CD14-positive monocyte (primary cell): ENCODE measurements around the gene CNTNAP2. TPM values are rescaled to one million over a fixed set of nuclear protein-coding genes. Genes with fewer than 3 reads are reported as not detected.

ENCODE experiments used
- DNase-seq, 3 donors: peaks; one replicate each; pipeline ENCODE4 v3.0.0-alpha.2; 2011 to 2022
- H2AFZ ChIP-seq: 2 replicates; pipeline ENCODE4 v1.6.0; 2012; ENCODE audit warnings: mild to moderate bottlenecking, low read depth, low read length, inconsistent platforms; ENCODE audit not compliant: insufficient read depth, poor library complexity, severe bottlenecking
- H3K27ac ChIP-seq, 2 donors: 1 replicate in 1 of 2; 2 replicates in 1 of 2; pipeline ENCODE4 v1.5.1; 2012 to 2013; ENCODE audit warnings: low read length in 2 of 2, control low read depth in 1 of 2, inconsistent platforms in 1 of 2, low read depth in 1 of 2, mild to moderate bottlenecking in 1 of 2
- H3K27me3 ChIP-seq, 2 donors: one replicate each; pipeline versions ENCODE4 v1.6.0 to v1.6.1; 2011 to 2013; ENCODE audit warnings: low read length in 2 of 2; ENCODE audit not compliant: control insufficient read depth in 2 of 2, insufficient read depth in 2 of 2
- H3K36me3 ChIP-seq, 2 donors: replicated peaks in 1 of 2; 1 replicate in 1 of 2; 2 replicates in 1 of 2; pipeline versions ENCODE4 v1.5.1 to v1.6.1; 2012 to 2013; ENCODE audit warnings: low read length in 2 of 2, control low read depth in 1 of 2, inconsistent platforms in 1 of 2, mild to moderate bottlenecking in 1 of 2; ENCODE audit not compliant: insufficient read depth in 2 of 2, control insufficient read depth in 1 of 2
- H3K4me1 ChIP-seq, 2 donors: 1 replicate in 1 of 2; 2 replicates in 1 of 2; pipeline versions ENCODE4 v1.5.1 to v1.6.1; 2012 to 2013; ENCODE audit warnings: low read length in 2 of 2, control low read depth in 1 of 2, inconsistent platforms in 1 of 2, mild to moderate bottlenecking in 1 of 2, moderate library complexity in 1 of 2; ENCODE audit not compliant: insufficient read depth in 2 of 2, control insufficient read depth in 1 of 2
- H3K4me2 ChIP-seq: replicated peaks from 2 replicates; pipeline ENCODE3; 2012; ENCODE audit warnings: low read length, moderate library complexity, mild to moderate bottlenecking; ENCODE audit not compliant: poor library complexity, severe bottlenecking; ENCODE audit errors: extremely low read depth
- H3K4me3 ChIP-seq, 3 experiments: fragments of 200-600 bp in 1 of 3; sonication (generic) in 1 of 3; replicated peaks in 1 of 3; 1 replicate in 2 of 3; 2 replicates in 1 of 3; pipeline ENCODE4 v1.5.1; 2011 to 2013; ENCODE audit warnings: low read length in 3 of 3, mild to moderate bottlenecking in 3 of 3, control low read depth in 2 of 3, low read depth in 2 of 3, inconsistent platforms in 1 of 3, moderate library complexity in 1 of 3
- H3K79me2 ChIP-seq: 2 replicates; pipeline ENCODE4 v1.6.0; 2012; ENCODE audit warnings: mild to moderate bottlenecking, control low read depth, inconsistent platforms, low read length, moderate library complexity; ENCODE audit not compliant: insufficient read depth
- H3K9ac ChIP-seq: 2 replicates; pipeline ENCODE4 v1.6.0; 2017; ENCODE audit warnings: low read length, mild to moderate bottlenecking; ENCODE audit not compliant: insufficient read depth, poor library complexity, severe bottlenecking
- H3K9me3 ChIP-seq, 2 donors: replicated peaks in 1 of 2; 1 replicate in 1 of 2; 2 replicates in 1 of 2; pipeline versions ENCODE4 v1.5.1 to v1.6.1; 2012 to 2013; ENCODE audit warnings: low read length in 2 of 2, control low read depth in 1 of 2; ENCODE audit not compliant: control insufficient read depth in 1 of 2, insufficient read depth in 1 of 2
- H4K20me1 ChIP-seq: 2 replicates; pipeline ENCODE4 v1.6.0; 2012; ENCODE audit warnings: mild to moderate bottlenecking, low read length, control low read depth, moderate library complexity; ENCODE audit not compliant: insufficient read depth
- H3K27ac Mint-ChIP-seq, 7 donors: one replicate each; pipeline ENCODE4 v1.8.0; 2020; ENCODE audit warnings: mild to moderate bottlenecking in 7 of 7, mixed read lengths in 7 of 7, moderate library complexity in 6 of 7, inconsistent platforms in 2 of 7
- H3K27me3 Mint-ChIP-seq, 3 donors: one replicate each; pipeline ENCODE4 v1.8.0; 2021 to 2022; ENCODE audit warnings: low read depth in 3 of 3, mild to moderate bottlenecking in 3 of 3, mixed read lengths in 3 of 3, moderate library complexity in 3 of 3, inconsistent platforms in 1 of 3
- H3K36me3 Mint-ChIP-seq, 2 donors: one replicate each; pipeline ENCODE4 v1.8.0; 2020; ENCODE audit warnings: mixed read lengths in 2 of 2, inconsistent platforms in 1 of 2, mild to moderate bottlenecking in 1 of 2
- H3K4me1 Mint-ChIP-seq: one replicate; pipeline ENCODE4 v1.8.0; 2020; ENCODE audit warnings: mild to moderate bottlenecking, mixed read lengths
- H3K4me3 Mint-ChIP-seq, 2 donors: one replicate each; pipeline ENCODE4 v1.8.0; 2020; ENCODE audit warnings: mild to moderate bottlenecking in 2 of 2, mixed read lengths in 2 of 2, moderate library complexity in 1 of 2
- H3K9me3 Mint-ChIP-seq, 7 donors: one replicate each; pipeline ENCODE4 v1.8.0; 2020 to 2022; ENCODE audit warnings: mixed read lengths in 7 of 7, mild to moderate bottlenecking in 6 of 7, moderate library complexity in 6 of 7, inconsistent platforms in 2 of 7
- WGBS: methylation state at CpG from one replicate; pipeline ENCODE4 v1.1.5; 2013; ENCODE audit warnings: missing lambda C conversion rate; ENCODE audit not compliant: insufficient coverage; 5-methylcytosine and 5-hydroxymethylcytosine counted together
- intact Hi-C, 2 donors: fragments of 100-400 bp; cut with micrococcal nuclease; formaldehyde crosslinking; loops; one replicate each; pipeline versions ENCODE4 v1.15.0 to v1.15.1; 2023
- polyA plus RNA-seq, 3 donors: library from polyadenylated mRNA; depleted of rRNA in 1 of 3; unstranded in 2 of 3; stranded (reverse) in 1 of 3; fragments of 300-500 nt in 2 of 3; fragments of >200 nt in 1 of 3; fragmentation: Illumina TruSeq in 2 of 3; gene quantifications; 1 replicate in 2 of 3; 2 replicates in 1 of 3; pipeline ENCODE4 v1.2.3, GENCODE V29; 2012 to 2021
- TF ChIP-seq, protein P1 (sequence below): fragments of 200-600 bp; IDR thresholded peaks from one replicate; pipeline ENCODE4 v1.8.0; 2022; ENCODE audit warnings: antibody characterized with exemption, mild to moderate bottlenecking

CNTNAP2 gene
- polyA plus RNA-seq, 3 donors, result 0.01 TPM; not detected in 2

DNA sequence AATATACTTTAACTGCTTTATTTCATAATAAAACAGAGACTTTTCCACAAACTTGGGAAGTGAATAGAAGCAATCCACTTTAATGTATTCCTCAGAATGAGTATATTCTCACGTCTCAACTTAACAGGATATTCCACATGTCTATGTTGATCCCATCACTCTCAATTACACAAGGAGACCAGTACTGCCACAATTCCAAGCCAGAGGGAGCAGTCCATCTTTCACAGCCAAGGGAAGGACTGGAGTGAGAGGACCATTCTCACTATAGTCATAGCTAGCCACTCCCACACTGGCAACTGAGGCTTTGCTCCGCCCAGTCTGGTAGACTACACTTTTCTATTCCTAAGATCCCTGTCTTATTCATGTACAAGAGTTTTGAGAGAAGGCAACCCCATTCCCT is 553.9 kb downstream of the CNTNAP2 start:
- H3K4me1 Mint-ChIP-seq, result no peaks in the 10 kb centered on the region
- no peak overlapping the region for H3K4me3 Mint-ChIP-seq
- no peak overlapping the region for H3K27ac ChIP-seq
- H4K20me1 ChIP-seq, result no peaks in the 10 kb centered on the region
- peaks cover 0 to 2% (median 0%) of the 10 kb centered on the region in 3 donors for H3K27me3 Mint-ChIP-seq
- no peaks in the 10 kb centered on the region for H3K27me3 ChIP-seq
- no peak overlapping the region for H3K4me3 ChIP-seq
- no peak for DNase-seq
- H3K36me3 Mint-ChIP-seq, result no peaks in the 10 kb centered on the region
- no peaks in the 10 kb centered on the region for H3K79me2 ChIP-seq
- H3K9ac ChIP-seq, result no peak overlapping the region
- H3K4me2 ChIP-seq, result no peak overlapping the region
- no peak overlapping the region for H3K27ac Mint-ChIP-seq
- H3K36me3 ChIP-seq, result no peaks in the 10 kb centered on the region
- intact Hi-C loops, result no loop called here
- no peaks in the 10 kb centered on the region for H3K4me1 ChIP-seq
- no peak overlapping the region for H2AFZ ChIP-seq
- TF ChIP-seq, protein P1, sequence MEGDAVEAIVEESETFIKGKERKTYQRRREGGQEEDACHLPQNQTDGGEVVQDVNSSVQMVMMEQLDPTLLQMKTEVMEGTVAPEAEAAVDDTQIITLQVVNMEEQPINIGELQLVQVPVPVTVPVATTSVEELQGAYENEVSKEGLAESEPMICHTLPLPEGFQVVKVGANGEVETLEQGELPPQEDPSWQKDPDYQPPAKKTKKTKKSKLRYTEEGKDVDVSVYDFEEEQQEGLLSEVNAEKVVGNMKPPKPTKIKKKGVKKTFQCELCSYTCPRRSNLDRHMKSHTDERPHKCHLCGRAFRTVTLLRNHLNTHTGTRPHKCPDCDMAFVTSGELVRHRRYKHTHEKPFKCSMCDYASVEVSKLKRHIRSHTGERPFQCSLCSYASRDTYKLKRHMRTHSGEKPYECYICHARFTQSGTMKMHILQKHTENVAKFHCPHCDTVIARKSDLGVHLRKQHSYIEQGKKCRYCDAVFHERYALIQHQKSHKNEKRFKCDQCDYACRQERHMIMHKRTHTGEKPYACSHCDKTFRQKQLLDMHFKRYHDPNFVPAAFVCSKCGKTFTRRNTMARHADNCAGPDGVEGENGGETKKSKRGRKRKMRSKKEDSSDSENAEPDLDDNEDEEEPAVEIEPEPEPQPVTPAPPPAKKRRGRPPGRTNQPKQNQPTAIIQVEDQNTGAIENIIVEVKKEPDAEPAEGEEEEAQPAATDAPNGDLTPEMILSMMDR, result no peak
- WGBS, result 83% methylated on average over 1 of the region's 2 CpGs
- H3K9me3 Mint-ChIP-seq, result peaks cover 0 to 9% (median 2%) of the 10 kb centered on the region in 7 donors
- H3K9me3 ChIP-seq, result no peaks in the 10 kb centered on the region

DNA sequence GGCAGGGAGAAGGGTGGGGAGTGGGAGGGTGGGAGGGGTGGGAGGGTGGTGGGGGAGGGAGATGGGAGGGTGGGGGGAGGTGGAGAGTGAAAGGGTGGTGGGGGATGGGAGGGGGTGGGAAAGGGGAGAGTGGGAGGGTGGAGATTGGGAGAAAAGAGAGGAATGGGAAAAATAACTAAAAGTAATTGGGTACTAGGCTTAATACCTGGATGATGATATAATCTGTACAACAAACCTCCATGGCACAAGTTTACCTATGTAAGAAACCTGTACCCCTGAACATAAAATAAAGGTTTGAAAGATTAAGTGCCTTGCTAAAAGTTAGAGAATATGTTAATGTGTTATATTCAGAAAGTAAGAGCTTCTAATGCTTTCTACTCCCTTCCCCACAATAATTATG is 564.9 kb downstream of the CNTNAP2 start:
- H3K4me1 Mint-ChIP-seq, result no peaks in the 10 kb centered on the region
- TF ChIP-seq, protein P1, result no peak
- H3K27me3 Mint-ChIP-seq, result no peaks in the 10 kb centered on the region
- Histone ChIP-seq H3K4me2 (no peak overlapping the region), H3K9ac (no peak overlapping the region), H3K36me3 (no peaks in the 10 kb centered on the region), H3K4me3 (no peak overlapping the region), H4K20me1 (no peaks in the 10 kb centered on the region), H3K4me1 (no peaks in the 10 kb centered on the region), H3K27me3 (no peaks in the 10 kb centered on the region), H3K27ac (no peak overlapping the region), H3K9me3 (no peaks in the 10 kb centered on the region), H2AFZ (no peak overlapping the region), H3K79me2 (no peaks in the 10 kb centered on the region)
- no peaks in the 10 kb centered on the region for H3K36me3 Mint-ChIP-seq
- no peak overlapping the region for H3K27ac Mint-ChIP-seq
- no peak overlapping the region for H3K4me3 Mint-ChIP-seq
- DNase-seq, result no peak
- peaks cover 0 to 10% (median 3%) of the 10 kb centered on the region in 7 donors for H3K9me3 Mint-ChIP-seq
- intact Hi-C loops, result no loop called here
